Fibroblast of lung (primary cell): Measurements from ENCODE around the gene KIF26A.

Experiments used
- CTCF ChIP-seq, 2 donors: IDR thresholded peaks in 1 of 2; conservative IDR thresholded peaks in 1 of 2; 1 replicate in 1 of 2; 2 replicates in 1 of 2; pipeline ENCODE4 v1.5.1; 2011 to 2012; ENCODE audit warnings: low read length in 2 of 2, control low read depth in 1 of 2, inconsistent platforms in 1 of 2, low read depth in 1 of 2, mild to moderate bottlenecking in 1 of 2
- EZH2 ChIP-seq: IDR thresholded peaks from 2 replicates; pipeline ENCODE4 v1.5.1; 2012; ENCODE audit warnings: low read length, control low read depth, mild to moderate bottlenecking; ENCODE audit errors: missing control alignments

GRCh38 chr14:104226421-104227383 is 88.3 kb downstream of the KIF26A start:
- TF ChIP-seq CTCF (conservative IDR thresholded peaks at IDR 0.05 in 1 of 2, IDR thresholded peaks at IDR 0.05 in 1 of 2; ENCODE audit: low read depth in 1 of 2, low read length in 2 of 2) (no peak), EZH2 (no peak)
